Mesenchymal stem cell (in vitro differentiated cells and primary cell): ENCODE results near the gene SHANK1.
"Not testable (repeated sequence)": the region's sequence is repeated elsewhere in the genome, so short reads cannot be mapped to it uniquely, and the experiment has no call there.

Experiments
- DNase-seq: peaks from one replicate; pipeline ENCODE4 v3.0.0-alpha.2; 2013
- H2AFZ ChIP-seq: one replicate; pipeline ENCODE4 v1.6.1; 2013; ENCODE audit warnings: low read depth, mild to moderate bottlenecking, control low read depth, inconsistent platforms, low read length, moderate library complexity
- H2AK5ac ChIP-seq: 2 replicates; pipeline ENCODE4 v1.6.1; 2013; ENCODE audit warnings: low read length, moderate library complexity, mild to moderate bottlenecking, inconsistent platforms; ENCODE audit not compliant: severe bottlenecking
- H2BK120ac ChIP-seq: one replicate; pipeline ENCODE4 v1.6.1; 2013; ENCODE audit warnings: low read depth, mild to moderate bottlenecking, inconsistent platforms, low read length, moderate library complexity
- H2BK12ac ChIP-seq, 2 experiments: one replicate each; pipeline ENCODE4 v1.6.1; 2013; ENCODE audit warnings: inconsistent platforms in 2 of 2, low read length in 2 of 2, mild to moderate bottlenecking in 2 of 2, moderate library complexity in 2 of 2, control low read depth in 1 of 2
- H2BK15ac ChIP-seq: one replicate; pipeline ENCODE4 v1.6.1; 2013; ENCODE audit warnings: mild to moderate bottlenecking, low read depth, inconsistent platforms; ENCODE audit not compliant: poor library complexity, severe bottlenecking
- H2BK5ac ChIP-seq: 2 replicates; pipeline ENCODE4 v1.6.1; 2013; ENCODE audit warnings: low read depth, mild to moderate bottlenecking, low read length, control low read depth, inconsistent platforms; ENCODE audit not compliant: poor library complexity, severe bottlenecking
- H3K14ac ChIP-seq, 2 experiments: one replicate each; pipeline ENCODE4 v1.6.1; 2013; ENCODE audit warnings: inconsistent platforms in 2 of 2, low read length in 2 of 2, control low read depth in 1 of 2, mild to moderate bottlenecking in 1 of 2, moderate library complexity in 1 of 2
- H3K18ac ChIP-seq, 2 experiments: one replicate each; pipeline ENCODE4 v1.6.1; 2013; ENCODE audit warnings: inconsistent platforms in 2 of 2, low read length in 2 of 2, control low read depth in 1 of 2, low read depth in 1 of 2, mild to moderate bottlenecking in 1 of 2
- H3K23ac ChIP-seq, 2 experiments: one replicate each; pipeline ENCODE4 v1.6.1; 2013; ENCODE audit warnings: inconsistent platforms in 2 of 2, low read length in 2 of 2, mild to moderate bottlenecking in 2 of 2, moderate library complexity in 2 of 2, control low read depth in 1 of 2
- H3K27ac ChIP-seq: 2 replicates; pipeline ENCODE4 v1.5.1; 2013; ENCODE audit warnings: mild to moderate bottlenecking, moderate library complexity, low read length, control low read depth, inconsistent platforms; ENCODE audit not compliant: poor library complexity, severe bottlenecking
- H3K27me3 ChIP-seq, 2 experiments: 2 replicates each; pipeline versions ENCODE4 v1.6.1 to v1.7.0; 2013; ENCODE audit warnings: low read length in 2 of 2, mild to moderate bottlenecking in 2 of 2, moderate library complexity in 2 of 2, control low read depth in 1 of 2, inconsistent platforms in 1 of 2; ENCODE audit not compliant: control insufficient read depth in 1 of 2, insufficient read depth in 1 of 2
- H3K36me3 ChIP-seq, 2 experiments: 2 replicates each; pipeline versions ENCODE4 v1.6.1 to v1.7.0; 2013; ENCODE audit warnings: low read length in 2 of 2, control low read depth in 1 of 2, inconsistent platforms in 1 of 2, low read depth in 1 of 2, mild to moderate bottlenecking in 1 of 2; ENCODE audit not compliant: insufficient read depth in 2 of 2, control insufficient read depth in 1 of 2
- H3K4ac ChIP-seq, 2 experiments: one replicate each; pipeline ENCODE4 v1.6.1; 2013; ENCODE audit warnings: inconsistent platforms in 2 of 2, low read length in 2 of 2, mild to moderate bottlenecking in 2 of 2, moderate library complexity in 2 of 2, control low read depth in 1 of 2, low read depth in 1 of 2
- H3K4me1 ChIP-seq: 2 replicates; pipeline ENCODE4 v1.6.1; 2013; ENCODE audit warnings: low read depth, low read length, control low read depth; ENCODE audit not compliant: control insufficient read depth, insufficient read depth
- H3K4me2 ChIP-seq: 2 replicates; pipeline ENCODE4 v1.6.1; 2013; ENCODE audit warnings: low read length, mild to moderate bottlenecking, inconsistent platforms; ENCODE audit not compliant: poor library complexity, severe bottlenecking
- H3K4me3 ChIP-seq, 2 experiments: 2 replicates each; pipeline versions ENCODE4 v1.5.1 to v1.7.0; 2013; ENCODE audit warnings: low read length in 2 of 2, mild to moderate bottlenecking in 2 of 2, control low read depth in 1 of 2, low read depth in 1 of 2; ENCODE audit not compliant: insufficient read depth in 1 of 2
- H3K79me1 ChIP-seq: replicated peaks from 2 replicates; pipeline ENCODE4 v1.6.1; 2013; ENCODE audit warnings: mild to moderate bottlenecking, control low read depth, low read length, inconsistent platforms; ENCODE audit not compliant: poor library complexity, severe bottlenecking
- H3K9ac ChIP-seq: 2 replicates; pipeline ENCODE4 v1.7.0; 2013; ENCODE audit warnings: mild to moderate bottlenecking, low read length, moderate library complexity
- H3K9me3 ChIP-seq: 2 replicates; pipeline ENCODE4 v1.7.0; 2013; ENCODE audit warnings: mild to moderate bottlenecking, low read length; ENCODE audit not compliant: control insufficient read depth
- H4K8ac ChIP-seq: one replicate; pipeline ENCODE4 v1.6.1; 2013; ENCODE audit warnings: inconsistent platforms, mild to moderate bottlenecking, low read length, moderate library complexity
- H4K91ac ChIP-seq: one replicate; pipeline ENCODE4 v1.6.1; 2013; ENCODE audit warnings: mild to moderate bottlenecking, low read length, inconsistent platforms
- WGBS: methylation state at CpG from one replicate; pipeline ENCODE4 v1.1.7; 2013; ENCODE audit warnings: mixed read lengths; 5-methylcytosine and 5-hydroxymethylcytosine counted together

The SHANK1 gene

DNA sequence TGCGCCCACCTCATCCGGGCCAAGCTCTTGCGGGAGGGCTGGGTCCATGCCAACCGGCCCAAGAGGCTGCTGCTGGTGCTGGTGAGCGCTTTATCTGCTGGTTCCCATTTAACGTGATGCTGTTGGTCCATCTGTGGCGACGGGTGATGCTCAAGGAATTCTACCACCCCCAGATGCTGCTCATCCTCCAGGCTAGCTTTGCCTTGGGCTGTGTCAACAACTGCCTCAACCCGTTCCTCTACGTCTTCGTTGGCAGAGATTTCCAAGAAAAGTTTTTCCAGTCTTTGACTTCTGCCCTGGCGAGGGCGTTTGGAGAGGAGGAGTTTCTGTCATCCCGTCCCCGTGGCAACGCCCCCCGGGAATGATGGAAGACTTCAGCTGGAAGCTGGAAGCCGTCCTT is 39.5 kb upstream of the SHANK1 start:
- not testable (repeated sequence) for H3K79me1 ChIP-seq, H3K36me3 ChIP-seq, H3K4me1 ChIP-seq, H4K8ac ChIP-seq, H3K18ac ChIP-seq, H2BK12ac ChIP-seq, H4K91ac ChIP-seq, H3K4me3 ChIP-seq, H3K4ac ChIP-seq, H2BK5ac ChIP-seq, H3K23ac ChIP-seq, H2AFZ ChIP-seq, H3K9ac ChIP-seq, H2BK15ac ChIP-seq, DNase-seq, H3K4me2 ChIP-seq, H2AK5ac ChIP-seq, H2BK120ac ChIP-seq, H3K9me3 ChIP-seq, H3K27ac ChIP-seq, H3K14ac ChIP-seq
- WGBS, result 79% methylated on average over 18 of the region's 18 CpGs
- H3K27me3 ChIP-seq, result peaks cover 0 to 11% of the 10 kb centered on the region in 2 experiments

DNA sequence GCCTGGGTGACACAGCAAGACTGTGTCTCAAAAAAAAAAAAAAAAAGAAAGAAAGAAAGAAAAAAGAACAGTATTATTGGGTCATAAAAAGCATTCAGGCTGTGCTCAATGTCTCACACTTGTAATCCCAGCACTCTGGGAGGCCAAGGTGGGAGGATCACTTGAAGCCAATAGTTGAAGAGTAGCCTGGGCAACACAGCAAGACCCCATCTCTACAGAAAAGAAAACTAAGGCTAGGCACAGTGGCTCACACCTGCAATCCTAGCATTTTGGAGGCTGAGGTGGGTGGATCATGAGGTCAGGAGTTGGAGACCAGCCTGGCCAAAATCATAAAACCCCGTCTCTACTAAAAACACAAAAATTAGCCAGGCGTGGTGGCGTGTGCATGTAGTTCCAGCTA is 38.0 kb upstream of the SHANK1 start:
- not testable (repeated sequence) for H3K18ac ChIP-seq, H3K79me1 ChIP-seq, H2AK5ac ChIP-seq, H3K9ac ChIP-seq, DNase-seq, H3K4me2 ChIP-seq, H3K27ac ChIP-seq, H2BK15ac ChIP-seq, H2BK120ac ChIP-seq, H3K9me3 ChIP-seq, H3K4ac ChIP-seq, H3K36me3 ChIP-seq, H3K4me3 ChIP-seq, H4K8ac ChIP-seq, H2BK5ac ChIP-seq, H4K91ac ChIP-seq, H3K23ac ChIP-seq, H3K14ac ChIP-seq, H3K4me1 ChIP-seq, H2BK12ac ChIP-seq, H2AFZ ChIP-seq
- peaks cover 0 to 21% of the 10 kb centered on the region in 2 experiments for H3K27me3 ChIP-seq
- no CpG with 5 or more reads among the region's 3 CpGs for WGBS

GRCh38 chr19:50756244-50756643 is 36.6 kb upstream of the SHANK1 start:
- not testable (repeated sequence) for H3K4me1 ChIP-seq

DNA sequence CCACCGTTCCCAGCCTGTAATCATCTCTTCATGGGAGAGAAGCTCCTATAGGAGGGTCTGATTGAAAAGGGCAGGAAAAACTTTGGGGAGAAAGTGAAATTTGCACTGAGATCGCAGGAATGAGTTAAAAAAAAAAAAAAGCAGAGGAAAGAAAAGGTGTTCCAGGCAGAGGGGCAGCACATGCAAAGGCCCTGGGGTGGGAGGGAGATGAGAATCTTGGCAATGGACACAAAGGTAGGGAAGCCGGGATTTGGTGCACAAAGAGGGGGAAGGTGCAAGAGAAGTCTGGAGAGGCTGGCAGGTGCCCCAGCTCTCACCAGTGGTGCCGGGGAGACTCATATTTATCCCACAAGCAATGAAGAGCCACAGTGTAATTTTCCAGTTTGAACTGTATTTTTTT is 34.3 kb upstream of the SHANK1 start:
- Histone ChIP-seq H3K4me3 (no peak overlapping the region), H3K27me3 (peaks cover 0 to 32% of the 10 kb centered on the region in 2 experiments), H2AK5ac (no peak overlapping the region), H3K18ac (no peak overlapping the region), H3K36me3 (no peaks in the 10 kb centered on the region), H2BK12ac (no peak overlapping the region), H3K9ac (no peak overlapping the region), H3K14ac (no peak overlapping the region), H3K27ac (no peak overlapping the region), H3K9me3 (no peaks in the 10 kb centered on the region), H2AFZ (no peak overlapping the region), H3K4me2 (no peak overlapping the region), H2BK120ac (no peak overlapping the region), H4K91ac (no peak overlapping the region), H4K8ac (no peak overlapping the region), H3K4me1 (no peaks in the 10 kb centered on the region), H3K23ac (no peak overlapping the region), H3K79me1 (no peaks in the 10 kb centered on the region), H2BK5ac (no peak overlapping the region), H3K4ac (no peak overlapping the region), H2BK15ac (no peak overlapping the region)
- 70% methylated on average over 4 of the region's 4 CpGs for WGBS
- no peak for DNase-seq

More at GRCh38 chr19:50756244-50756643, 36.6 kb upstream of the SHANK1 start:
- H3K23ac ChIP-seq, H3K14ac ChIP-seq, H2AFZ ChIP-seq, H3K9ac ChIP-seq, H3K9me3 ChIP-seq, H3K18ac ChIP-seq, H3K79me1 ChIP-seq, DNase-seq, H4K91ac ChIP-seq, H2BK120ac ChIP-seq, H3K4me2 ChIP-seq, H3K4me3 ChIP-seq, H3K36me3 ChIP-seq, H2BK5ac ChIP-seq, H2BK15ac ChIP-seq, H2BK12ac ChIP-seq, H3K4ac ChIP-seq, H4K8ac ChIP-seq, H2AK5ac ChIP-seq, H3K27ac ChIP-seq: not testable (repeated sequence)
- H3K27me3 ChIP-seq, result peaks cover 0 to 21% of the 10 kb centered on the region in 2 experiments
- WGBS, result 66% methylated on average over 7 of the region's 8 CpGs
